HL-60 (cell line): ENCODE results near the gene RHBDD1.

Experiments used
- DNase-seq, 2 experiments: peaks; one replicate each; pipeline ENCODE4 v3.0.0-alpha.2; 2010 to 2020; ENCODE audit warnings: low read depth in 1 of 2, low spot score in 1 of 2
- H3K27ac ChIP-seq: fragments of 250-450 bp; sonication (Bioruptor Pico); replicated peaks from 2 replicates; pipeline ENCODE4 v1.5.1; 2020; ENCODE audit warnings: mild to moderate bottlenecking, moderate library complexity
- H3K27me3 ChIP-seq: fragments of 250-450 bp; sonication (Bioruptor Pico); 2 replicates; pipeline ENCODE4 v1.5.1; 2021; ENCODE audit warnings: mild to moderate bottlenecking, moderate library complexity; ENCODE audit not compliant: insufficient read depth, poor library complexity, severe bottlenecking
- H3K4me3 ChIP-seq: replicated peaks from 2 replicates; pipeline ENCODE4 v1.5.1; 2011; ENCODE audit warnings: mild to moderate bottlenecking, control low read depth, low read length; ENCODE audit not compliant: insufficient read depth
- CTCF ChIP-seq: IDR thresholded peaks from one replicate; pipeline ENCODE4 v1.5.1; 2011; ENCODE audit warnings: low read length, control low read depth, inconsistent platforms; ENCODE audit not compliant: insufficient read depth
- GABPA ChIP-seq: IDR thresholded peaks from 2 replicates; pipeline ENCODE4 v1.6.1; 2012; ENCODE audit warnings: low read depth
- POLR2AphosphoS5 ChIP-seq: IDR thresholded peaks from 2 replicates; pipeline ENCODE4 v1.6.1; 2012; ENCODE audit warnings: low read depth
- SPI1 ChIP-seq: IDR thresholded peaks from 2 replicates; pipeline ENCODE4 v1.6.1; 2012; ENCODE audit warnings: low read depth, mild to moderate bottlenecking, borderline replicate concordance
- TF ChIP-seq, protein P1 (sequence below): IDR thresholded peaks from 2 replicates; pipeline ENCODE4 v1.6.1; 2012; ENCODE audit warnings: low read depth; ENCODE audit not compliant: insufficient replicate concordance

Gene RHBDD1

DNA sequence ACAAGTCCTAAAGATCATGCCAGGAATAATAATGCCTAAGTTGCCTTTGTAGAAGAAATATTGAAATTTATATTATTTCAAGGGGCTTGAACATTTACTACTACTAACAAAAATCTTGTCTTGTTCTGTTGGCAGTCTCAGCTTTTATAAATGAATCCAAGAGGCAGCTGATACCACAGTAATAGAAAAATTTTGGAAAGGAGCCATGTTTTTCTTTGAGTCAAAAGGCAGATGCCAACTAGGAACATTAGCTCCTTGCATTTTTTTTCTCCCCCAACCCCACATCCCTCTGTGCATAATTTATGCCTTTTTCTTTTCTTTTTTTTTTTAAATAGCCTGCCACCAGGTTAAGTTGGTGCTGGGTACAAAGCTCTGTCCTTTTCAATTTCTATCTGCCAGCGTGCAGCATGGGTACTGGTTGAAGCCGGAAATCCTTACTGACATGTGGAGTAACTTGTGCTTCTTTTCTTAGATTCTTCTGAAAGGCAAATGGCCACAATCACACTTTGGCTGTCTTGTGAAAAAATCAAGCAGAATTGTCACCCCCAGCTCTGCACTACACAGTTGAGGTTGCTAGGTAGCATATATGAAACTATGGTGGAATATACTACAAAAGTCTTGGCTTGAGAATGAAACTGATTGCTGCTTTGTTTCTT, 98.8 kb downstream of the RHBDD1 start:
- H3K27ac ChIP-seq = no peak overlapping the region
- no peaks in the 10 kb centered on the region for H3K27me3 ChIP-seq
- no peak overlapping the region for H3K4me3 ChIP-seq
- TF ChIP-seq CTCF = no peak
- TF ChIP-seq, protein P1, sequence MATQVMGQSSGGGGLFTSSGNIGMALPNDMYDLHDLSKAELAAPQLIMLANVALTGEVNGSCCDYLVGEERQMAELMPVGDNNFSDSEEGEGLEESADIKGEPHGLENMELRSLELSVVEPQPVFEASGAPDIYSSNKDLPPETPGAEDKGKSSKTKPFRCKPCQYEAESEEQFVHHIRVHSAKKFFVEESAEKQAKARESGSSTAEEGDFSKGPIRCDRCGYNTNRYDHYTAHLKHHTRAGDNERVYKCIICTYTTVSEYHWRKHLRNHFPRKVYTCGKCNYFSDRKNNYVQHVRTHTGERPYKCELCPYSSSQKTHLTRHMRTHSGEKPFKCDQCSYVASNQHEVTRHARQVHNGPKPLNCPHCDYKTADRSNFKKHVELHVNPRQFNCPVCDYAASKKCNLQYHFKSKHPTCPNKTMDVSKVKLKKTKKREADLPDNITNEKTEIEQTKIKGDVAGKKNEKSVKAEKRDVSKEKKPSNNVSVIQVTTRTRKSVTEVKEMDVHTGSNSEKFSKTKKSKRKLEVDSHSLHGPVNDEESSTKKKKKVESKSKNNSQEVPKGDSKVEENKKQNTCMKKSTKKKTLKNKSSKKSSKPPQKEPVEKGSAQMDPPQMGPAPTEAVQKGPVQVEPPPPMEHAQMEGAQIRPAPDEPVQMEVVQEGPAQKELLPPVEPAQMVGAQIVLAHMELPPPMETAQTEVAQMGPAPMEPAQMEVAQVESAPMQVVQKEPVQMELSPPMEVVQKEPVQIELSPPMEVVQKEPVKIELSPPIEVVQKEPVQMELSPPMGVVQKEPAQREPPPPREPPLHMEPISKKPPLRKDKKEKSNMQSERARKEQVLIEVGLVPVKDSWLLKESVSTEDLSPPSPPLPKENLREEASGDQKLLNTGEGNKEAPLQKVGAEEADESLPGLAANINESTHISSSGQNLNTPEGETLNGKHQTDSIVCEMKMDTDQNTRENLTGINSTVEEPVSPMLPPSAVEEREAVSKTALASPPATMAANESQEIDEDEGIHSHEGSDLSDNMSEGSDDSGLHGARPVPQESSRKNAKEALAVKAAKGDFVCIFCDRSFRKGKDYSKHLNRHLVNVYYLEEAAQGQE = no peak
- TF ChIP-seq POLR2AphosphoS5 = no peak
- TF ChIP-seq GABPA = no peak
- no peak for TF ChIP-seq SPI1
- DNase-seq = no peak

DNA sequence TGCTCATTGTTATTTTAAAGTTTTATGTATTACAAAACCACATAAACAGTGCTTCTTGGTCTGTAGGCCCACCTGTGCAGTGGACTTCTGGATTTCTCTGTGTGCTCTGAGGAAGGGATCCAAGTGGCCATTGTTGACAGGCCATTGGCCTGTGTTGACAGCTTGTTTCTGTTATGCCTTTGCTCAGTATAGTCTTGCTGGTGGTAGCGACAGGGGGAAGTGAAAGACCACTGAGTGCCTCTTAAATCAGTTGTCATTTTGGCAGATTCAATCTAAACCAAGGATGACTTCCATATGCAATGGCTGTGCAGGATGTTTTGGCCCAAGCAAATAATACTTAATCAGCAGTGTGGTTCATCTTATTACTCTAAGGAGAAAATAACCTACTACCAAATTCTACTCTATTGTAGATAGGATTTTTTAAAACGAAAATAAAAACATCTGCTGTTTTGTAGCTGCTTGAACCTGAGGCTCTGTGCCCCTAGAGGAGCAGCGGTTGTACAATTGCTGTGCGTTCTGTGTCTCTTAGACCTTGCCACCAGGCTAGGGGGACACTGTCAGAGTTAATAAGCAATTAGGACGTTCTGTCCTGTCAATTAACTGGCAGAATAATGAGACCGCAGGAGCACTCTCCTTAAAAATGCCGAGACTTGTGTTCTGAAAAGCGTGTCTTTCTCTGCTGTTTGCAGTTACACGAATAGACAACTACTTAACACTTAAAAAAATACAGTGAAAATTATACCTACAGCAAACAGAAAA, 108.2 kb downstream of the RHBDD1 start:
- no peak overlapping the region for H3K27ac ChIP-seq

DNA sequence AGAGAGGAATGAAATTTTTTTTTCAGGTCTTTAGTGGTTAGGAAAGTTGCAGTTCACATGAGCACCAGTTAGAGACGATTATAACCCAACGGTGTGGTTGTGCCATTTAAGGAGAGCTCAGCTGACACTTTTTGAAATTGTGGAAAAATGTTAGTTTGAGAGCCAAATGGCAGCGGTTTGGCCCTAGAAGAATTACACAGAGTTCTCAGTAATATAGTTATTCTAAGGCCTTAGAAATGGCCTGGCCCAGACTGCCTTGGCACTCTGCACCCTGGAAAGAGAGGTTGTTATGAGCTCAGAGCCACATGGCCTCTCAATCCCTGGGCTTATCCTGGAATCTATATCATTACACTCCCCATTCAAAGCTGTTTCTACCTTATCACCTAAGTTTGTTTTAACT, 117.4 kb downstream of the RHBDD1 start:
- DNase-seq = no peak
- no peak for TF ChIP-seq CTCF
- no peak for TF ChIP-seq POLR2AphosphoS5
- TF ChIP-seq SPI1 = no peak
- TF ChIP-seq GABPA = no peak
- TF ChIP-seq, protein P1 = no peak
- H3K27ac ChIP-seq = no peak overlapping the region
- no peaks in the 10 kb centered on the region for H3K27me3 ChIP-seq
- no peak overlapping the region for H3K4me3 ChIP-seq

More for the DNA sequence above, 108.2 kb downstream of the RHBDD1 start:
- Histone ChIP-seq H3K4me3 (no peak overlapping the region), H3K27me3 (no peaks in the 10 kb centered on the region)
- TF ChIP-seq CTCF = no peak
- TF ChIP-seq POLR2AphosphoS5 = no peak
- TF ChIP-seq, protein P1 = no peak
- TF ChIP-seq GABPA = no peak
- DNase-seq = no peak
